ENCODE results near the gene ARHGAP15.

ARHGAP15 gene

GRCh38 chr2:143548032-143548431 is 418.8 kb downstream of the ARHGAP15 start:
- DNase-seq = no peak

GRCh38 chr2:143550500-143550899 is 421.3 kb downstream of the ARHGAP15 start:
- DNase-seq = no peak

- no peak for DNase-seq
Observed at GRCh38 chr2:143551971-143552650, 422.9 kb downstream of the ARHGAP15 start.

- DNase-seq = peak in 1 of 2 donors; percentile 17
Observed at GRCh38 chr2:143553261-143553660, 424.0 kb downstream of the ARHGAP15 start.

- DNase-seq = no peak
Observed at GRCh38 chr2:143558665-143559064, 429.4 kb downstream of the ARHGAP15 start.

- DNase-seq = no peak
Observed at GRCh38 chr2:143559147-143559546, 429.9 kb downstream of the ARHGAP15 start.

- DNase-seq = no peak
Observed at GRCh38 chr2:143560724-143561123, 431.5 kb downstream of the ARHGAP15 start.

- no peak for DNase-seq
Observed at GRCh38 chr2:143564419-143564818, 435.2 kb downstream of the ARHGAP15 start.

GRCh38 chr2:143571747-143572146 is 442.5 kb downstream of the ARHGAP15 start:
- no peak for DNase-seq

- no peak for DNase-seq
Observed at GRCh38 chr2:143572421-143572820, 443.2 kb downstream of the ARHGAP15 start.

GRCh38 chr2:143574069-143574468 is 444.9 kb downstream of the ARHGAP15 start:
- no peak for DNase-seq

- no peak for DNase-seq
Observed at GRCh38 chr2:143575340-143575739, 446.1 kb downstream of the ARHGAP15 start.

- no peak for DNase-seq
Observed at GRCh38 chr2:143577489-143577888, 448.3 kb downstream of the ARHGAP15 start.

- DNase-seq = no peak
Observed at GRCh38 chr2:143579456-143579855, 450.2 kb downstream of the ARHGAP15 start.

GRCh38 chr2:143581134-143581533 is 451.9 kb downstream of the ARHGAP15 start:
- no peak for DNase-seq

- DNase-seq = no peak
Observed at GRCh38 chr2:143582046-143582747, 453.0 kb downstream of the ARHGAP15 start.

GRCh38 chr2:143584936-143585335 is 455.7 kb downstream of the ARHGAP15 start:
- DNase-seq = no peak

- no peak for DNase-seq
Observed at GRCh38 chr2:143586119-143586518, 456.9 kb downstream of the ARHGAP15 start.

GRCh38 chr2:143588746-143589145 is 459.5 kb downstream of the ARHGAP15 start:
- no peak for DNase-seq

GRCh38 chr2:143594161-143594560 is 464.9 kb downstream of the ARHGAP15 start:
- no peak for DNase-seq

GRCh38 chr2:143594745-143595144 is 465.5 kb downstream of the ARHGAP15 start:
- no peak for DNase-seq

- no peak for DNase-seq
Observed at GRCh38 chr2:143600116-143600515, 470.9 kb downstream of the ARHGAP15 start.

- no peak for DNase-seq
Observed at GRCh38 chr2:143601828-143602227, 472.6 kb downstream of the ARHGAP15 start.

- DNase-seq = no peak
Observed at GRCh38 chr2:143603035-143603655, 473.9 kb downstream of the ARHGAP15 start.
